IMR-90 (cell line): ENCODE data around the gene WHRN.

Experiments
- BHLHE40 ChIP-seq: fragments of 150-350 bp; IDR thresholded peaks from 2 replicates; pipeline ENCODE4 v1.6.1; 2016; ENCODE audit warnings: mild to moderate bottlenecking, low read depth, low read length
- CEBPB ChIP-seq: IDR thresholded peaks from 2 replicates; pipeline ENCODE4 v1.6.1; 2012; ENCODE audit warnings: low read depth, low read length, improper control_type of control experiment
- CTCF ChIP-seq: conservative IDR thresholded peaks from 2 replicates; pipeline ENCODE4 v1.5.1; 2012; ENCODE audit warnings: mild to moderate bottlenecking, low read depth, low read length, improper control_type of control experiment
- MAZ ChIP-seq: IDR thresholded peaks from 2 replicates; pipeline ENCODE4 v1.6.1; 2012; ENCODE audit warnings: low read depth, mild to moderate bottlenecking, low read length, improper control_type of control experiment, moderate library complexity, borderline replicate concordance
- MXI1 ChIP-seq: IDR thresholded peaks from 2 replicates; pipeline ENCODE4 v1.6.1; 2012; ENCODE audit warnings: low read depth, mild to moderate bottlenecking, low read length, moderate library complexity, borderline replicate concordance
- POLR2A ChIP-seq: IDR thresholded peaks from 2 replicates; pipeline ENCODE4 v1.6.1; 2012; ENCODE audit warnings: mild to moderate bottlenecking, low read depth, low read length
- RAD21 ChIP-seq: IDR thresholded peaks from 2 replicates; pipeline ENCODE4 v1.6.1; 2012; ENCODE audit warnings: low read length, improper control_type of control experiment
- RCOR1 ChIP-seq: IDR thresholded peaks from 2 replicates; pipeline ENCODE4 v1.6.1; 2012; ENCODE audit warnings: mild to moderate bottlenecking, low read length, improper control_type of control experiment; ENCODE audit not compliant: insufficient replicate concordance
- RFX5 ChIP-seq: IDR thresholded peaks from 2 replicates; pipeline ENCODE4 v1.8.0; 2012; ENCODE audit warnings: low read depth, mild to moderate bottlenecking, low read length, moderate library complexity
- SMC3 ChIP-seq: fragments of 150-350 bp; IDR thresholded peaks from 2 replicates; pipeline ENCODE4 v1.6.1; 2016; ENCODE audit warnings: low read depth, mild to moderate bottlenecking, antibody characterized with exemption, low read length, moderate library complexity
- USF2 ChIP-seq: fragments of 150-350 bp; IDR thresholded peaks from 2 replicates; pipeline ENCODE4 v1.6.1; 2017; ENCODE audit warnings: mild to moderate bottlenecking, antibody characterized with exemption, low read length, low read depth

- TF ChIP-seq CTCF (no peak), POLR2A (no peak), SMC3 (no peak), MXI1 (no peak), RCOR1 (no peak), RFX5 (no peak), USF2 (no peak), CEBPB (no peak), BHLHE40 (no peak), RAD21 (no peak), MAZ (no peak)
These were observed 38.0 kb downstream of the WHRN start for GRCh38 chr9:114467226-114467750.
